Stimulated activated CD4-positive, alpha-beta T cell treated with anti-CD3 and anti-CD28 coated beads, Interleukin-4, amount 100 ng/mL, for 1 hour (primary cell): ENCODE data around the gene BCL6.

Experiments used
- DNase-seq: peaks from one replicate; pipeline ENCODE4 v3.0.0-alpha.2; 2020

The BCL6 gene

DNA sequence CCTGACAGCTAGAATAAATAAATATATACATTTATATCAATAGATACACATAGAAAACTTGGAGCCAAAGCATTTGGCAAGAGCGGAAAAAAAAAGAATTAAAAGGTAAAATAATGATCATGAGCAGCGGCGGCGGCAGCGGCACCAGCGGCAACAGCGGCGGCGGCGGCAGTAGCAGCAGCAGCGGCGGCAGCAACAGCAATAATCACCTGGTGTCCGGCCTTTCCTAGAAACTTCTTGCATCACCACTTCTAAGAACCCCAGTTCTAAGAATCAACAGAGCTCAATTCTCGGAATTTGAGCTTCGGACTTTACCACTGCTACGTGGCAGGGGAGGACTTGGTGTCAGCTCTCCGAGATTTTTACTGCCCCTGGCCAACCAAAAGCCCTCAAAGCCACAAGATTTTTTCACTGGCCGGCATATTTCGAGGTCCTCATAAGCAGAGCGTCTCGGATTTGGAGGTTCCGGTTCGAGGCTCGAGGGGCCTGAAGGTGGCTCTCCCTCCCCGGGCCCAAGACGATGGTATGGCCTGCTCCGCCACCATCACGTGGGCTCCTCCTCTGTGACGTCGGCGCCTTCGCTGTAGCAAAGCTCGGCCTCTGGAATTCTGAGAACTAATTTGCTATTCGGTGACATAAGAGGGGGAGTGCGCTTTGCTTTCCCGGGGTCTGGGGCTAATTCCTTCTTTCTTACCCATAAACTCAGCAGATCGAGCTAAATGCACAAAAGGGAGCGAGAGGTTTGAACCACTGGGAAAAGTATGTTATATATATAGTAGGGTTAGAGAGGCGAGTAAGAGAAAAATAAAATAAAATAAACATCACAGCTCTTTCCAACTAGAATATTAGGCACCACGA, at the start of gene BCL6:
TSS of gene BCL6 (minus strand) at position 268 of the 858 bp plus-strand sequence. CDS start 11,775 bp downstream, outside the sequence.
- DNase-seq, result peak; percentile 83

GRCh38 chr3:187794731-187795130, 49.5 kb upstream of the BCL6 start:
- DNase-seq, result no peak

GRCh38 chr3:187793618-187794017, 48.4 kb upstream of the BCL6 start:
- no peak for DNase-seq

DNA sequence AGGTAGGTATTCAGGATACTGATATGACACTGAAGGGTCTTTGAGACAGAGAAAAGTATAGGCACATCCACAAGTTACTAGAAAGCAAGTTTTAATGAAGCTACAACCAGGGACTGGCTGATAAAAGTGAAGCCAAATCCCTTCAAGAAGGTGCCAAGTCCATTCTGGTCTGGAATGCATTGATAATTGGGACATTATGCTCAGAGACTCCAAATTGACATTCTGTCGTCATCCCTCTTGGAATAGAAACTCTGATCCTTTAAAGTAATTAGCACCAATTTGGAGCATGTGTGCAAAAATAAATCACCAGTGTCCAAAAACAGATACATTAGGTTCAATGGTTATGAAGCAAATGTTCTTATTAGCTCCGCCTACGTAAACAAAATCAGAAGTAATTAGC, 47.3 kb upstream of the BCL6 start:
- DNase-seq, result no peak

GRCh38 chr3:187789872-187790271, 44.6 kb upstream of the BCL6 start:
- no peak for DNase-seq

- no peak for DNase-seq
Observed at GRCh38 chr3:187788984-187789857, 44.0 kb upstream of the BCL6 start.

GRCh38 chr3:187783098-187783497, 37.8 kb upstream of the BCL6 start:
- DNase-seq, result no peak

DNA sequence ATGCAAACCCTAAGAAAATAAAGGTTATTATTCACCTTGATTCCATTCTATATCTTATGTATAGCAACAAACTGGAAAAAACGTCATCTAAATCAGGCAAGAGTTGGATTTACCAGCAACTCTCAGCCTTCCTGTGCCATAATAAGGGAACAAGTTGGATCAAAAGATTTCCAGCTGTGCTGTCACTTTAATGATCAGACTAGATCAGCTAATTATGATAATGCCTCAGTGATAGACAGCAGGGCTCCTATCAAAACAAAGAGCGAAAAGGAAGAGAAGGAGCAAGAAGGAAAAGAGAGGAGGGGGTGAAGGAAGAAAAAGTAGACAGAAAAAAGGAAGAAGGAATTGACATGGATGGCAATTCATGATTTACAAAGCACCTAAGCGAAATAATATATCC, 36.7 kb upstream of the BCL6 start:
- no peak for DNase-seq

DNA sequence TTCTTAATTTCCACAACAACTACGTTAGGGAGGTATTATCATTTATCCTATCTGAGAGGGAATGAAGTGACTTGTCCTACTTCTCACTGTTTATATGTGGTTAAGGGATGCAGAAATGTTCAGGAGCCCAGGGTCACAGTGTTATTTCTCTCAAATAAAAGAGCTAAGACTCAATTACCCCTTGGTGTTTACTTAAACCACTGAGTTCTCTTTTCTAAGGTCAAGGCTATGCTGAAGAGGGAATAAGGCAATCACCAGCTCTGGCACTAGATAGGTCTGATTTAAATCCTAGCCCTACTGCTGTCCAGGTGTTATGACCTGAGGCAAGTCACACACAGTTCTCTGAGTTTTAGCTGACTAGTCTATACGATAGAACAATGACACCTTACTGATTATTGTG, 35.7 kb upstream of the BCL6 start:
- DNase-seq, result no peak

DNA sequence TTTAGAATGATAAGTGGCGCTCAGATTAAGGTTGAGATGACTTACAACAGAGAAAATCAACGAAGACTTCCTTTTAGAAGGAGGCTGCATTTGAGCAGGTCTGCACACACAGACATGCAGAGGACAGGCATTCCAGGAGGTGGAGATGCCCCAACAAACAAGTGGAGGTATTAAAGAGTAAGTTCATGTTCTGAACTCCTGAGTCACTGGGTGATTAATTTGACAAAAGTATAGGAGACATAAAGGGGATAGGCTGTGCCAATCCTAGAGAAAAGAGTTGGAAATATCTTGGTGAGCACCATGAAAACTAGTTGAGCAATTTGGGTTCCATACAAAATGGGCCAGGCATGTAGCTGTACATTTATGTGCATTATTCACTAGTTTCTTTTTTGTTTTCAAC, 33.5 kb upstream of the BCL6 start:
- no peak for DNase-seq

DNA sequence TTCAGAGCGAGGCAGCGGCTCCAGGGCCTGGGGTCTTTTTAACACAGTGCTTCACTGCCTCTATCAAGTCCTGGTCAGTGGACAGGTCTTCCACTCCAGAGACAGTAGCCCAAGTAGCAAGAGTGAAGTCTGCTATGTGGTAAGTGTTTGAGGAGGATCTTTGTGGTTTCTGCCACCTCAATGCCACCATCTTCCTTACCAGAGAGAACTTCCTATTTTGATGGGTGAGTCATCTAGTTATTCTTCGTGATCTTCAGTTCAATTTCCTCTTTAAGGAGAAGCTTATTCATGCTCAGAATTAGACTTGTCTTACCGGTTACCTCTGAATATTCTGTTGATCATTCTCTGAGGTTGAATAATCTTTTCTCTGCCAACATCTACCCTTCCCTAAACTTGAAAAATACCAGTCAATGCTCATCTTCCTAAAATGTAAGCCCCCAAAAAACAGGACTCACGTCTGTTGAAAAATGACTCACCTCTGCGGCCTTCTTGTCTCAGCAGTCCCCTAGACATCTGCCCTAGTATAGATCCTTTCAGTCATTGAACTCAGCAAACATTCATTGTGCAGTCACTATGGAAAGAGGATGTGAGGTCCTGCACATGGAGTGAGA, 32.2 kb upstream of the BCL6 start:
- DNase-seq, result peak; percentile 5

- DNase-seq, result no peak
Observed at GRCh38 chr3:187775549-187775948, 30.3 kb upstream of the BCL6 start.

DNA sequence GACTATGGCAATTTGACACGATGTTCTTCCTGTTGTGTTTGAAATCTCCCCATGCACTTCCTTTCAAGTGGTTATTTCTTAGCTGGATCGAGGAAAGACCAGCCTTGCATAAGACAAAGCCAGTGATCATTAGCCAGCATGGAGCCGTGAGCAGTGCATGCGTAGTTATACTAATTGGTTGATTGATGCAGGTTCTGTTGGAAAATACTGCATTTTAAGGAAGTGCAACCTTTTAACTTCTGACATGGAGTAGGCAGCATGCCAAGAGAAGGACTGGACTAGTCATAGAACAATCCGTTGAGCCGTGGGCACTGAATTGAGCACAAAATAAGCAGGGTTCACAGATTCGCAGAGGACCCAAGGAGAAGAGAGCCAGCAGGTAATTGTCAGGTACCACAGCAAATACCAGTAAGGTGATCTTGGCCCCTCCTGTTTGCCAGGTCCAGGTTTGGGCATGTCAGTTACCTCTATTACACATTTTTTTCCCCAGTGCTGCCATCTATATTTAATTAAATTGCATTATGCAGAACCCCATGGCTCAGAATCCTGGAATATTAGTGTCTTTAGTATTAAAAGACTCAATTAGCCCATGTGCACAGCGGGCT, 29.0 kb upstream of the BCL6 start:
- no peak for DNase-seq

DNA sequence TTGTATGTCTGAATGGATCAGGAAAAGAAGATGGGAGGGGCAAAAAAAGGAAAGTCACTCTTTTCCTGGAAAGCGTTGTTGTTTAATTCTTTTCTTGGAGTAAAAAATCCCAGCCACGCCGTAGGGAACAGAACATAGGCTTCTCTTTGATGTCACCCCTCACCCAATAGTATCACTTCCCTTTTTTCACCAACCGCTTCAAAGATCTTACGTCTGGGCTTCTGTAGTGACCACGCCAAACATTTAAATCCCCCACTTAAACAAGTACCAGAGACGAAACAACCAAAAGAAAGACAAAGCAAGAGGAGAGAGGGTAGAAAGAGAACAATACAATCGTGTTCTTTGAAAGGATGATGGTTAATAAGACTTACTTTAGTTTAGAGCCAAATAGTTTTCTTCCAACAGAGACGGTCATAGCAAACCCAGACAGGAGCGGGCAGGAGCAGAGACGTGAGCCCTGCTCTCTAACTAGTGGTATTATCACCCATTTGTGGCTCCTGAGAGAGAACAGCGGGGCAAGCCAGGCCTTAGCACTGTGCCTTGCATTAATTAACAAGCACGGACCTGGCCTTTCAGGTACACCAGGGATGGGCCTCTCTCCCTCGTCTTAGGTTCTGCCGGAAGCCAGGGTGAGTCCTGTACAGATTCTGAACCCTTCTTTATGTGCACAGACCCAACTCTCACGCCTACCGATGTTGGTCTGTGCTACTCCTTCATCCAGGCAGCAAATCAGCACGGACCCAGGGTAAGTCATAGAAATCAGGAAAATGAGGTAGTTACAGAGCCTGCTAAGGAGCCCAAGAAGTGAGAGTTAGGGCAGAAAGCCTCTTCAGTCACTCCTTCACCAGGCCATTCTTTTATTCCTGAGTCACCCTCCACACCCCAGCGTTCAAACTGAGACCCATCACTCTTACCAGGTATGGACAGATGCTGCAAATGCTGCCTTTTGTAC, 28.2 kb upstream of the BCL6 start:
- DNase-seq, result no peak

GRCh38 chr3:187770224-187770623, 25.0 kb upstream of the BCL6 start:
- DNase-seq, result peak; percentile 8

- no peak for DNase-seq
Observed at GRCh38 chr3:187769771-187770170, 24.5 kb upstream of the BCL6 start.

- no peak for DNase-seq
Observed at GRCh38 chr3:187767266-187768012, 22.2 kb upstream of the BCL6 start.

DNA sequence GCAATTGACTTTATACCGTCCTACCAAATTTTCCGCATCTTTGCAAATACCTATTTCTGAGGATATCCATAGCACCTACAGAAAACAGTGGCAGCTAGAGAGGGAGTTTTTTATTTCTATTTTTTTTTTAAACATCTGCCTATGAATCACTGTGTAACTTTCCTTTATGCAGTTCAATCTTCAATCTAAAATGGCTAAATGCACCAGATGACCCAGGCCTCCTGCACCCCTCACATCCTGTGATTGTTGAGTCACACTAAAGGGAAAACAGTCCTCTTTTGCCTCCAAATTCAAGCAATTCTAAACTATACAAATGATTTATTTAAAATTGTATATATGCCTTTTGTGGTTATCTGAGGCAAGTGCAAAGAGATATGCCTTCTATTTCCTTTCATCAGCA, 20.1 kb upstream of the BCL6 start:
- DNase-seq, result no peak

DNA sequence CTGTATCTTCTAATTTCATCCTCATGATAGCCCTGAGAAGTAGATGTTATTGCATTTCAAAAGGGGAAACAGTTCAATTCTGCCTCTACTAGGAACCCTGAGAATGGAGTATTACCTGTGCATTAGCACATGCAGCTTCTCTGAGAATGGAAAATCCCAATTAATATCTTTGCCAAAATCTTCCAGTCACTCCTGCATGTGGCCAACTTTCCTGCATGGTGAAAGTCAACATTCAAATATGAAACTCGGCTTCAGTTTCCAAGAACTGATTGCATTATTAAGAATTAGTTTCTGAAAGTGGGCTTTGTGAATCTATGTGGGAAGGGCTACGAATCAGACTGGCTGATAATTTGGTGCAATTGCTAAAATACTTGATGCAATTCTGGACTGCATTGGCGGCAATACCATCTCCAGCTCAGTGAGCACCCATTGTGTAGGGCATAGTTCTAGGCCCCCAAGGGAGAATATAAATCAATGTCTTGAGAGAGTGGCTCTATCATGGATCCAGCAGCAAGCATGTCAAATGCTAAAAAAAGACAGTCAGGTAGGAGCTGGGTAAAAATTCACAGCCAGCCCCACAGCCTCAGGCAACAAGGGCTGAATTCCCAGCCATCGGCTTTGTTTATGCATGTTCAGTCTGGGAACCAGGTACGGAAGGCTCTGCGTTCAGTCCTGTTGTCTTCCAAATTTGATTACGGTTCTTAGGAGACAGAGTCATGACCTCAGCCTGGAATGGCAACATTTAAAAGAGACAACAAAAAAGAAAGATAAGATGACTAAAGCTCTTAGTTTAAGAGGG, 18.8 kb upstream of the BCL6 start:
- DNase-seq, result no peak

DNA sequence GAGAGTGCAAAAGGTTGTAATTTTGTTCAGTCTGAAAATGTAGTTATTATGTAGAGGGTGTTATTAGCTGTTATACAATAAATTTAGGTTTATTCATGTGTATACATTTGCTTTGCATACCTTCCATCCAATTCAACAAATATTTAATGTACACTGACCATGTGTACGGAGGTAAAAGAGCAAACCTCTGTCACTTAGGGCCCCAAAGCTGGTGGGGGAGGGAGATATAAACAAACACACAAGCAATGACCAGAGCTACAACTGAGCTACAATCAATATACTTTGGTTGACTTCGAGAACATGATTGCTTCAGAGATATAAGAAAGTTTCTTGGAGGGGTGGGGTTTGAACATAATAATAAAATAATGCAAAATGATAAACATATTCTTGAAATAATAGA, 17.5 kb upstream of the BCL6 start:
- DNase-seq, result no peak
